Measurements from ENCODE around the gene HDGFL3.
"Not testable (repeated sequence)": the region's sequence is repeated elsewhere in the genome, so short reads cannot be mapped to it uniquely, and the experiment has no call there.

HDGFL3 gene

DNA sequence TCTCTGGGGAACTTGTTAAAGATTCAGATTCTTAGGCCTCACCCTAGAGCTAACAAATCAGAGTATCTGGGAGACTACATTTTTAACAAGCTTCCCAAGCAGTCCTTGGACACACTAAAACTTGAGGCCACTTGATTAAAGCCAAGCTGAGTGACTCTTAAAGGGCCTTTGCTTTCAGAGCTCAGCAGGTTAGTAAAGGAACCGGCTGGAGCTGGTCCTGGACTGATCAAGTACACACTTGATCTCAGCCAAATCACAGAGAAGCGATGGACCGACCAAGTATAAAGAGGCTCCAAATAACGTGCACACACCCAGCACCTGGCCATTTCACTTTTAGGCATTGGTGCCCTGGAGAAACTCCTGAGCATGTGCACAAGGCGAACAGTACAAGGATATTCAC lies 113.0 kb downstream of the HDGFL3 start:
- DNase-seq: no peak

DNA sequence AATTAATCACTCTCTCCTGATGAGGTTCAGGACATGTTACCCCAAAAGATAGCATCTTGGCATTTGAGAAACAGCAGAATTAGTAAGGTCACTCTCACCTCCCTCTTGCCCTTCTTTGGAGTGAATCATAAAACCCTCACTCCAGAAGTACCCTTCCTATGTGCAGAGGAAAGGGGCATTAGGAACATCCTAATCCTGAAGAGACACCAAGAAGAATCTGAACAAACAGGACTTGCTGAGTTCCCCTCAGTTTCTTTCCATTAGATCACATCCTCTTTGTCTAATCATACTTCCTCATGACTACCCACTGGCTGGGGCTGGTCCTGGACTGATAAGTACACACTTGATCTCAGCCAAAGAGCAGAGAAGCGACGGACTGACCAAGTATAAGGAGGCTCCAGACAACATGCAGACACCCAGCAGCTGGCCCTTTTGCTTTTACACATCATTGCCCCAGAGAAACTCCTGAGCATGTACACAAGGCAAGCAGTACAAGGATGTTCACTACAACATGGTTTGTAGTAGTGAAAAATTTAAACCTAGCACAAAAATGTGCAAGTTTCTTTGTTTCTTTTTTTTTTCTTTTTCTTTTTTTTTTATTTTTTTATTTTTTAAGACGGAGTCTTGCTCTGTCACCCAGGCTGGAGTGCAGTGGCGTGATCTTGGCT lies 115.2 kb downstream of the HDGFL3 start:
- DNase-seq: no peak

DNA sequence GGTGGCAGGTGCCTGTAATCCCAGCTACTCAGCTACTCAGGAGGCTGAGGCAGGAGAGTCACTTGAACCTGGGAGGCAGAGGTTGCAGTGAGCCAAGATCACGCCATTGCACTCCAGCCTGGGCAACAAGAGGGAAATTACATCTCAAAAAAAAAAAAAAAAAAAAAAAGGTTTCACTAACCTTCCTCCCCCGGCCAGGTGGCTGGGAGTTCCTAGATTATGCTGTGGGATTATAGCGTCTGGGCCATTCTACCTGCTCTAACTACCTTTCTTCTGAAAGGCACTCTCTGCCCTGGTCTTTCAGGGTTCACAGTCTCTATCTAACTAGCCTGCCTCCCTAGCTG lies 115.7 kb downstream of the HDGFL3 start:
- not testable (repeated sequence) for DNase-seq

DNA sequence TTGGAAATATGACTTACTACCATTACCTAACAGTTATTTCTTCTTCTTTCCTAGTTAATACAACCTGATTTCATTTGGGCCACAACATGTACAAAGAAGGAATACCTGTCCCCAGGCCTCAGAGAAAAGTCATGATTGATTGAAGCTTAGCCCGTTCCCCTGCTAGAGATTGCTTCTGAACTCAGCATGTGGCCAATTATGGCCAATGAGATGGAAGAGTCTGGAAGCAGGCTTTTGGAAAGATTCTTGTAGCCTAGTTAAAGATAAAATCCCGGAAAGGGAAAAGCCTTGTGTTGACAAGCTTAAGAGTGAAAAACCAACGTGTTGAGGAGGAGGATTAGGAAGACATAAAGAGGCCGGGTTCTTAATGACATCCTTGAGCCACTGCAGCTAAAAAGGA lies 117.2 kb downstream of the HDGFL3 start:
- DNase-seq: no peak

DNA sequence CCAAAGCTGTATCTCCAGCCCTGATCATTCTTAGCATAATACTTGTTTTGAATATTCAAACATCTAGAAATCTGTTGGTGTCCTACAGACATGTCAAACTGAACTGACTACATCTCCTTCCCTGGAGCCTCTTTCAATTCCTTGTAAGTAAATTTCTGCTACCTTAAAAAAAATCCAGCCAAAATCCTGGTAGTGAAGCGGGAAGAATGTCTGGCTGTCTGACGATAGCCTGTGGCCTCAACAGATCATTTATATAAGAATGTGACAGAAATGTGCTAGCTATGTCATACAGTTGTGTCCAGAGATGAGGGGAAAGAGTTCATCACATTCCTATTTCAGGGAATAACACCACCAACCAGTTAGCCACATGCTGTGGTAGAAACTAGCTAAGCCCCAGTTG lies 118.7 kb downstream of the HDGFL3 start:
- no peak for DNase-seq

DNA sequence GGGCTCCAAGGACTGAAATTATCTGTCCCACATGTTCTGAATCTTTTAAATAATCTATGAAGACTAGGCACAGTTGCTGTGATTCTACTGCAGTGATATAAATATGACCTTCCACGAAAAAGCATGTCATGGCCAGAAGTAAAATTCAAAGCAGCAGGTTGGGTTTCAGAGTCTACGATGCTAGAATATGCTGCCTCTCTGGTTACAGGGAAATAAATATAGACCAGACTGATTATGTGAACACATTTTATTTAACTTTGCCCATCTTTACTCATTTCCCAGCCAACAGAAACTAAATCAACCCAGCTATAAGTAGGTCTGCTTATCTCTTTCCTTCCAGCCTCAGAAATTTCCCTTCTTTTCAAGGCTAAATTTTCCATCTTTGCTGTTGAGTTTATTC lies 120.0 kb downstream of the HDGFL3 start:
- no peak for DNase-seq

DNA sequence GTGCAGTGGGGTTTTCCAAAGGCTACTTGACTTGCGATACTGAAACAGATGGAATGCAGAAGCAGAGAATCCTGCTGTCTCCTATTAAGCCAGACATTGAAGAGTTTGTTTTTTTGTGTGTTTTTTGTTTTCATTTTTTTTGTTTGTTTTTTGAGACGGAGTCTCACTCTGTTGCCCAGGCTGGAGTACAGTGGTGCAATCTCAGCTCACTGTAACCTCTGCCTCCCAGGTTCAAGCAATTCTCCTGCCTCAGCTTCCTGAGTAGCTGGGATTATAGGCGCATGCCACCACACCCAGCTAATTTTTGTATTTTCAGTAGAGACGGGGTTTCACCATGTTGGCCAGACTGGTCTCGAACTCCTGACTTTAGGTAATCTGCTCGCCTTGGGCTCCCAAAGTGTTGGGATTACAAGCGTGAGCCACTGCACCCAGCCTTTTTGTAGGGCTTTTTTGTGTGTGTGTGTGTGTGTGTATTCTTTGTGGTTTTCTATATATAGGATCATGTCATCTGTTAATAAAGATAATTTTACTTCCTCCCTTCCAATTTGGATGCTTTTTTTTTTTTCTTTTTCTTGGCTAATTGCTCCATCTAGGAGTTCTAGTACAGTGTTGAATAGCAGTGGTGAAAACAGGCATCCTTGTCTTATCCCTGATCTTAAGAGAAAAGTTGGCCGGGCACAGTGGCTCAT lies 121.6 kb downstream of the HDGFL3 start:
- not testable (repeated sequence) for DNase-seq

DNA sequence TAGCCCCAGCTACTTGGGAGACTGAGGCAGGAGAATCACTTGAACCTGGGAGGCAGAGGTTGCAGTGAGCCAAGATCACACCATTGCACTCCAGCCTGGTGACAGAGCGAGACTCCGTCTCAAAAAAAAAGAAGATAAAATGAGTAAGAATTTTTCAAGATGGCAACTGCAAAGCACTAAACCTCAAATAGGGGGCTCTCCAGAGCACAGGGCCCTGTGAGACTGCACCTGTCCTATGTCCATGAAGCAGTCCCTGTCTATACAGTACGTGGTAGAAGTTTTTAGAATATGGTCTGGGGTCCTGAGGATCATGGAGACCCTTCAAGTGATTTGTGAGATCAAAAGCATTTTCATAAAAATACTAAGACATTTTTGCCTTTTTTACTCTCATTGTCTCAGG lies 122.2 kb downstream of the HDGFL3 start:
- DNase-seq: not testable (repeated sequence)

DNA sequence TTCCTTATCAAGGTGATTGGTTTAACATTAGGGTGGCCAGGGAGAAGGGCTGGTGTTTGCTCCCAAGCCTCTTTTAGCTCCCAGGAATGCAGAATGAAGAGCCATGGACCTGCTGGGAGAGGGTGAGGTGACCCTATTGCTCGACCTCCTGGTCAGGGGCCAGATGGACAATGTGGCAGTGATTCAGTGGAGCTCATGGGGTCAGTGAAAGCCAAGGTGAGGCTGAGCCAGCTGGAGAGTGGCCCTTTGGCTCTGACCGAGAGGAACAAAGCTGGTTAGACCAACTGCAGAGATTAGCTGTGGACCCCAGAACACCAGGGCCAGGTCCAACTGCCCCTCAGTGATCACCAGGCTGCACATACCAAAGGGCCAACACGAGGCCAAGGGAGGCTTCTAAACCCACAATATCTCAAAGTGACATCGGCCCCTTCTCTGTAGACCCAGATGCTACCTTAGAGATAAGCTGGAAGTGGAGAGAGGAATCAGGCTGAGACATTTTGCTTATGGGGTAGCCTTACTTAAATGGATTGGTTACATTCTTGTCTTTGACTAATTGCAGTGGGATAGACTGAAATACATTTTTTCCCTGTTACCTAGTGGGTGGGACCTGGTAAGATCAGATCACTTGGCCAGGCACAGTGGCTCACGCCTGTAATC lies 124.8 kb downstream of the HDGFL3 start:
- no peak for DNase-seq

DNA sequence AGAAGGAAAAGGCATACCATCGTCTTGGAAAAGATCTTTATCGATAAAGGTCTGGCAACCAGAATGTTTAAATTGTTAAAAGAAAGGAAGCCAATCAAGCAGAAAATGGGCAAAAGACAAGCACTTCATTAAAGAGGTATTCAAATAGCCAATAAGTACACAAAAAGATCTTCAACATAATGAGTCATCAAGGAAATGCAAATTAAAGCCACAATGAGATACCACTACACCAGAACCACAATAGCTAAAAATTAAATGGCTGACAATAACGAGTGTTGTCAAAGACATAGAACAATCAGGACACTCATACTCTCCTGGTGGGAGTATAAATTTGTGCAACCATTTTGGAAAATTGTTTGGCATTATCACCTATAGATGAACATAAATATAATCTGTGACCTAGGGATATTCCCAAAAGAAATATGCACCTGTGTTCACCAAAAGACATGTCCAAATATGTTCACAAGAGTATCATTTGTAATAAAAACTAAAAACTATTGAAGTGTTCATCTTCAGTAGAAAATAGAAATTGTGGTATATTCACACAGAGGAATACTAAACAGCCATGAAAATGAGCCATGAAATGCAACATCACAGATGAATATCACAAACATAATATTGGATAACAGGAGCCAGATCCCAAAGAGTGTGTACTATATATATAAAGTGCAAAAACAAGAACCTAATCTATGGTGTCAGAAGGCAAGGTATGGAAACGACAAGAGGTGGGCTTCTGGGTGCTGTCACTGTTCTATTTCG lies 126.2 kb downstream of the HDGFL3 start:
- DNase-seq: no peak

DNA sequence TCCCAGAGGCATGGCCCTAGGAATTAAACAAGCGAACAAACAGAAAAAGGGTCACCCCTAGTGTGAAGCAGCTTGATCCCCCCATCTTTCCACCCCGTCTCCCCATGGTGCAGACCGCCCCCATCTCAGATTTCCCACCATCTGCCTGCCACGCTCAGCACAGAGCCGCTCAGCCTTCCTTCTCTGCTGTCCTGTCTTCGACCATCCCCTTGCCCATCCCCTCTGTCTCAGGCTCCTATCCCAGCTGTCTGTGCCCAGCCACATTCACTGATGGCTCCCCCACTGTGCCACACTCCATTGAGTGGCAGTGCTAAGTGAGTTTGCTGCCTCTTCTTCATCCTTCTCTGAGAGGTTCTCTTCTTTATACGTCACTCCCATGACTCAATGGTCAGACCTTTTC lies 128.9 kb downstream of the HDGFL3 start:
- no peak for DNase-seq
